NCI-H1417 treated with DMSO at 0.1 percent for 48 hours (cell line): ENCODE measurements around the gene LDB1.

Experiments
- DNase-seq: peaks from one replicate; lab custom pipeline; 2025; lab: John Stamatoyannopoulos, UW

LDB1 gene

DNA sequence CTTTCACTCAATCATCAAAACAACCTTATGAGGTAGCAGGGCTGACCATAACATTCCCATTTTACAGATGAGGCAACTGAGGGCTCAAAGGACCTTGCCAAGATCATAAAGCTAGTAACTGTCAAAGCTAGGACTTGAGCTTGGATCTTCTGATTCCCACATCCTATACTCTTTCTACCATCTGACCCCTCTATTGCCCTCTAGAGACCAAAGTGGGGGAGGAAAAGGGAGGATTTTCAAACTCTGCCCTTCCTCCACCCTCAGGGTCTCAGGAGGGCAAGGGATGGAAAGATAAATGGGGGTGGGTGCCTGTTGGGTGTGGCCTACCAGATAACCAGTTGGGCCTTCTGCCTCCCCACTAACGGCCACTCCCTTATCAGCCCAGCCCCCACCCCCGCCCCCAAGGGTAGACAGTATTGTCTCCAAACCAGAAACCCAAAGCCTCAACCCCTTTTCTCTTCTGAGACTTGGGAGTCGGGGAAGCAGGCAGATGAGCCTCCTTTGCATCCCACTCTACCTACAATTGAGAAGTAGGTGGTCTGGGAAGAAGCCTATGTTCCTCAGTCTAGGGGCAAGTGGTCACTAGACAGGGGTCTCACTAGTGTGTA lies 7.9 kb downstream of the LDB1 start:
- DNase-seq: no peak

DNA sequence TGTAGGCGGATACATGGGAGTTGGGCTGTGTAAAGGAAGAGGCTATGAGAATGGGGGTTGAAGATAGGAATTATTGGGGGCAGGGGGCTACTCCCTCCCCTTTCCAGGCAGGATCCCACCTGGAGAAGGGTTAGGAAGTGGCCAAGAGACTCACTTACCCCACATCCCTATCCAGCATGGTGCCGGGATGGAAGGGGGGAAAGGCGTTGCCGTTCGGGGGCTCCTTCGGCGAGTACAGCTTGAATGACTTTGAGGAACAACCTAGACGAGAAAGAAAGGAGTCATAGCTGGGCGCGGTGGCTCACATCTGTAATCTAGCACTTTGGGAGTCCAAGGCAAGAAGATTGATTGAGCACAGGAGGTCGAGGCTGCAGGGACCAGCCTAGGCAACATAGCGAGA lies 8.9 kb downstream of the LDB1 start:
- DNase-seq: no peak

DNA sequence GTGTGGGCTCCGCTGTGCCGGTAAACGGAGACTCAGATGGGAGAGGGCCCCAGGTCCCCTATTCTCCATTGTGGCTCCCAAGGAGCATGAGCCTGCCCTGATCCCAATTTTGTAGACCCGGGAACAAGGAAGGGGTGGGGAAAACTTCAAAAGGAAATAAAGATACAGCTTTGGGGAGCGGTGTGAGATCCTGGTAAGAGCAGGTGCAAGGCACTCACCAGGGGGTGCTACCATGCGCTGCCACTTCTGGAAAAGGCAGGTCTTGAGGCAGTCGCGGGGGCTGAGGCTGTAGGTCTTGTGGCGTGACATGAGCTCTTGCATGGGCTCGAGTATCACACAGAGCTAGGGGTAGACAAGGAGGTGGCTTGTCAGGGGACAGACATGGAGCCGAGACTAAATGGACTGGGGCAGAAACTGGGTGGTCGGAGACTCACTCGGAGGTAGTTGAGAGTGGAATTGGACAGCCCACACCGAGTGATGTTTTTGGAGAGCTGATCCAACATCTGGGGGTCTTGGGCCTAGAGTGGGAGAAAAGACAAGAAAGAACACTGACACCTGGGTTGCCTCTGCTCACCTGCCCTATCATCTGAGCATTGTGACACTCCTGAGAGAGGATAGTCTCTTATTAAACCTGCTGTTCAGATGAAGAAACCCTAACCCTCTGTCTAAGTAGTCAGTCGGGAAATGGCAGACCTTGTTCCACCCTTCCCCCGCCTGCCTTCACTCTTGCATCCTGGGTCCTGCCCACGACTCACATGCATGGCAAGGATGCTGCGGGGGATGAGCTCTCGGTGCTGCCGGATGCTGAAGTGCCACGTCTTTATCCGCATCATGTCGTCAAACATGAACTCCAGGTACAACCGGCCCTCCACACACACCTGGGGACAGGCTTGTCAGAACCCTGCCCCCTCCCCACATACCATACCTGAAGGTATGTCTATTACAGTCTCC lies 10.7 kb downstream of the LDB1 start:
- no peak for DNase-seq

DNA sequence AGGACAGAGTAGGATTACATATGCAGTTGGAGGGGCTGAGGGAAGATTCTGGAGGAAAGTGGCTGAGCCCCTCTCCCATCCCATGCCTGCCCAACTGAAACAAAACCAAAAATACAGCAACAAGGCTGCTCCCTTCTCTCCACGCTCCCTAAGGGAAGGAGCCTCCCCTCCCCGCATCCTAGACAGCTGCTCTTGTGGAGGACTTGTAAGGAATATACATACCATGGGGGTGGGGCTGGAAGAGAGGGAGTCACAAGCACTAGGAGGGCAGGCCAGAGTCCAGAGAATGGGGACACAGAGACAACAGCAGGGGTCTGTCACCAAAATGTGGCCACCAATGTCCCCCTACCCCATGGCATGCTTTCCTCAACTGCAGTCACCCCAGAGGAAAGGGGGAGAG lies 13.2 kb downstream of the LDB1 start:
- no peak for DNase-seq

DNA sequence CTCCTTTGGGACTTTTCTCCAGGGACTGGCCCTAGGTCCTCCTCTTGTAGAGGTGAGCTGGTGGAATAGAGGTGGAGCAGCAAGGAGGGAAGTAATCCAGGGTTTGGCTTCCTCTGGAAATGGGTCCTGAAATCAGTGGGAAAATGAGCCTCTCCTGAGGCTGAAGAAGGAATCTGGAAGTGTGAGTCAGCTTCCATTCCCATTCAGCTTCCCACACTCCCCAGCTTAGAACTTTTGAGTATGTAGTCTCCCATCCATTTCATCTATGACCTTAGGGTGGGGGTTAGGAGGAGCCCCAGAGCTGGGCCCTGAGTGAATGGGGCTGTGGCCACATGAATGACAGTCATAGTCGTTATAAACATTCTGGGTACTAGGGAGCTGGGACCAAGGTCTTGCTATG lies 17.7 kb downstream of the LDB1 start:
- DNase-seq: no peak

DNA sequence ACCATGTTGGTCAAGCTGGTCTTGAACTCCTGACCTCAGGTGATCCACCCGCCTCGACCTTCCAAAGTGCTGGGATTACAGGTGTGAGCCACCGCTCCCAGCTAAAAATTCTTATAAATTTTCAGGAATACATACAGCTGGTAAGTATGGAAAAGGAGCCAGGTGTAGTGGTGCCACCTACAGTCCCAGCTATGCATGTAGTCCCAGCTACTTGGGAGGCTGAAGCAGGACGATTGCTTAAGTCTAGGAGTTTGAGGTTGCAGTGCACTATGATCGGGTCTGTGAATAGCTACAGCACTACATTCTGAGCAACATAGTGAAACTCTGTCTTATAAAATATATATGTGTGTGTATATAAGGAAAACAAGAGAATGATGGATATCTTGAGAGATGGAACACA lies 19.0 kb downstream of the LDB1 start:
- DNase-seq: no peak

DNA sequence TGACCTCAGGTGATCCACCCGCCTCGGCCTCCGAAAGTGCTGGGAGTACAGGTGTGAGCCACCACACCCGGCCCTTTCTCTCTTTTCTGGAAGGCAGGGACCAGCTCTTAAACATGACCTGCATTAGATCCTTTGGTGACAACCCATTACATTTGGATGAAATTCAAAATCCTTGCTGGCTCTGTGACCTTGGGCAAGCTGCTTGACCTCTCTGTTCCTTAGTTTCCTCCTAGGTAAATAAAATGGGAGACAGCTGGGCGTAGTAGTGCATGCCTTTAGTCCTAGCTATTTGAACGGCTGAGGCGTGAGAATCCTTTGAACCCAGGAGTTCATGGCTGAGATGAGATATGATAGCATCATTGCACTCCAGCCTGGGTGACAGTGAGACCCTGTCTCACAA lies 23.7 kb downstream of the LDB1 start:
- no peak for DNase-seq

DNA sequence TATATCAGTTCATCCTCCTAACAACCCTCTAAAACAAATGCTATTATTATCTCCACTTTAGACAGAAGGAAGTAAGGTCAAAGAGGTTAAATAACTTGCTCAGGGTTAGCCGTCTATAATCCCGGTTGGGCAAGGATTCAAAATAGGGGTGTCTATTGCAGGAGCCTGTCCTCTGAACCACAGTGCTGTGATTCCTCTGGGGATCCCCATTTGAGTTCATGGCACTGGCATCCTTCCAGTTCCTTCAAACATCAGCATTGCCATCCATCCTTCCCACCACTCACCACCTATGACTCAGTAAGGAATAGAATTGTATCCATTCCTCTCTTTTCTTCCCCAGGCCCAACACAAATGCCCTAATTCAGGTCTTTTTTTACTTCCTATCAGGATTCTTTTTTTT lies 29.4 kb downstream of the LDB1 start:
- no peak for DNase-seq

DNA sequence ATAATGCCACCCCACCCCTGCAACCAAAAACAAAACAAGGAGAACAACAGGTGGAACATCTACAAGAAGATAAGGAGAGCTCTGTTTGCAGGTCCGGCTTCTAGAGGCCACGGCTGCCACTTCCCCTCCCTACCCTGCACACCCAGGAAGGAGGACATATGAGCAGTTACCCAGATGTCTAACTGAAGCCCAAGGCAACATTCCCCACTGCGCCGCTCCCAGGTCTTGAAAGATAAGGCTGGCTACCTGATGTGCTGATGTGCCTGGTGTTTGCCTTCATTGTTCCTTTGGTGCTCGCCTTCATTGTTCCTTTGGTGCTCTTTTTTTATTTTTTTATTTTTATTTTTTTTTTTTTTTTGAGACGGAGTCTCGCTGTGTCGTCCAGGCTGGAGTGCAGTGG lies 34.0 kb downstream of the LDB1 start:
- DNase-seq: no peak

DNA sequence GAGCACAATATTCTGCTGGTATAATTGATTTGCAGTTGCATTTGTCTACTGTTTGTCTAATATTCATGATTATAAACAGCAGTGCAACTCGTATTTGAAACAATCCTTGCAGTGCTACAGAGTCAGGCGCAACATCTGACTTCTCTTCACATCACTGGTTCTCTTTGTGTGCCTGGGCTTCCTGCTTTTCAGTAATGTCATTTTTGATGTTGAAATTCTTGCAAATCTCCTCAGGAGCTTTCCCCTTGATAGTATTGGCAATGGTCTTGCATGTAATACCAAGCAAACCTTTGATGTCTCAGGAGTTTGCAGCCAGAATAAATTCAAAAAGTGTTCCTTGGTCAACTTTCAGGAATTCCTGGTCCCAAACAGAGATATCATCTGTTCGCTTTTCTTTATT lies 34.8 kb downstream of the LDB1 start:
- no peak for DNase-seq

DNA sequence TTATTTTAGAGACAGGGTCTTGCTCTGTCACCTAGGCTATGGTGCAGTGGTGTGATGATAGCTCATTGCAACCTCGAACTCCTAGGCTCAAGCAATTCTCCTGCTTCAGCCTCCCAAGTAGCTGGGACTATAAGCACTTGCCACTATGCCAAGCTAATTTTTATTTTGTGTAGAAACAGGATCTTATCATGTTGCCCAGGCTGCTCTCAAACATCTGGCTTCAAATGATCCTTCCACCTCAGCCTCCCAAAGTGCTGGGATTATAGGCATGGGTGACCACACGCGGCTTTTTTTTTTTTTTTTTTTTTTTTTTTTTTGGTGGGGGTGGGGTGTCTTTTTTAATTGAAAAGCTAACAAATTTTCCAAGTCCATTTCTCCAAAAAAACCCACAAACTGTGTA lies 36.6 kb downstream of the LDB1 start:
- no peak for DNase-seq

DNA sequence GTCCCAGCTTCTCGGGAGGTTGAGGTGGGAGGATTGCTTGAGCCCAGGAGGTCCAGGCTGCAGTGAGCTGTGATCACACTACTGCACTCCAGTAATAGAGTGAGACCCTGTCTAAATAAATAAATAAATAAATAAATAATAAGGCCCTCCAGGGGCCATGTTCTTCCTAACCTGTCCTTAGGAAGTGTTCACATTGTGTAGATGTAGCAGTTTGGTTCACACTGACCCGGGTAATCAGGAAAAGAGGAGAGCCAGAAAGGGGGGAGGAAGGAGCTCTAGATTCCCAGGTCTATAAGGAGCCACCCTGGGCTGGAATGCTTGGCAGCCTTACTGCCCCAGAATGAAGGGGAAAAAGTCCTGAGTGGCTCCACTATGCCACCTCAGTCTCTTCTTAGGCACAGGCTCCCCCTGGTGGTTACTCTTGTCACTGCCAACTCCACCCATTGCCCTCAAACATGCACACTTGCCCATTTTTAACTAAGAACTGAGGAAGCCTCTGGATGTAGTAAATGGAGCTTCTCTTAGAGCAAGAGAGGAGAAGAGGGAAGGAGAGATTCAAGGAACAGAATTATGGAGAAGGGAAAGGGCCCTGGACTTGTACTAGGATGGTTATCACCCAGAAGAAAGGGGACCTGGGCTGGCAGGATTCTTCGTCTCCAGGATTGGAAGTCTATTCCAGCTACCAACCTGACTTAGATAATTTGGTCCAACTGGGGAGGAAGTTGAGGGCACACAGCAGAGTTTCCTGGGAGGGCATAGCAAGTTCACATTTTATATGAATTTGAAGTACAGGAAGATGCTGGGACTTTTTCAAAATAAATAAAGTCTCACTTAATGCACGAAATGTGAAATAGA lies 47.3 kb downstream of the LDB1 start:
- no peak for DNase-seq

DNA sequence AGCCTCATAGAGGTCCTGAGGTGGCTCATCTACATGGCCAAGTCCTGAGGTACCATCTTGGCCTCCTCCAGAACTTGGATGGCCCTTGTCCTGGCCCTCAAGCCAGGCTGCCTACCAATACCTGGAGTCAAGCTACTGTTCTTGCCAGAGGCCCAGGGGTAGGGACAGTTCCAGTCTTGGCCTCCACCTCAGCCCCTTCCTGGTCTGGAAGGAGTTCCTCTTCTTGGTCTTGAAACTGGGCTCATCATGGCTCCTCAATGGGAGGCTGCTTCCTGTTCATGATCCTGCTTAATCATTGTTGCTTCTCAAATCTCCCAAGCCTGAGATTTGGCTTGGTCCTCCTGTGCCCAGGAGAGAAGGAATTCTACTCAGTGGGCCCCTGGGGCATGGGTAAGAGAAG lies 51.1 kb downstream of the LDB1 start:
- no peak for DNase-seq

DNA sequence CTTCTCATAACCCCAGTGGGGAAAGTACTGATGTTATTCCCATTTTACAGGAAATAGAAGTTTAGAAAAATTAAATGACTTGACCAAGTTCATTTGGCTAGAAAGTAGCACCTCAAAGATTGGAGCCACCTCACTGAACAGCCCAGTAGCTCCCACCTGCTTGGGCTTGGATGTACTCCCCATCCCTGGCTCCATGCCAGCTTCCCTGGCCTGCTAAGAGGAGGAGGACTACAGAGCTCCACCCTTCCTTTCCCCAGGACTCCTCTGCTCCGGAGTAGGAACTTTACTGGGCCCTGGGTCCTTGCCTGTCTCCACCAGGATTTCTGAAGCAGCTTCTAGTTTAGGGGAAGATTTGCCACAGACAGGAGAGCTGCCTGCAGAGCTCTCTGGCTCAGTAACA lies 52.0 kb downstream of the LDB1 start:
- DNase-seq: no peak

DNA sequence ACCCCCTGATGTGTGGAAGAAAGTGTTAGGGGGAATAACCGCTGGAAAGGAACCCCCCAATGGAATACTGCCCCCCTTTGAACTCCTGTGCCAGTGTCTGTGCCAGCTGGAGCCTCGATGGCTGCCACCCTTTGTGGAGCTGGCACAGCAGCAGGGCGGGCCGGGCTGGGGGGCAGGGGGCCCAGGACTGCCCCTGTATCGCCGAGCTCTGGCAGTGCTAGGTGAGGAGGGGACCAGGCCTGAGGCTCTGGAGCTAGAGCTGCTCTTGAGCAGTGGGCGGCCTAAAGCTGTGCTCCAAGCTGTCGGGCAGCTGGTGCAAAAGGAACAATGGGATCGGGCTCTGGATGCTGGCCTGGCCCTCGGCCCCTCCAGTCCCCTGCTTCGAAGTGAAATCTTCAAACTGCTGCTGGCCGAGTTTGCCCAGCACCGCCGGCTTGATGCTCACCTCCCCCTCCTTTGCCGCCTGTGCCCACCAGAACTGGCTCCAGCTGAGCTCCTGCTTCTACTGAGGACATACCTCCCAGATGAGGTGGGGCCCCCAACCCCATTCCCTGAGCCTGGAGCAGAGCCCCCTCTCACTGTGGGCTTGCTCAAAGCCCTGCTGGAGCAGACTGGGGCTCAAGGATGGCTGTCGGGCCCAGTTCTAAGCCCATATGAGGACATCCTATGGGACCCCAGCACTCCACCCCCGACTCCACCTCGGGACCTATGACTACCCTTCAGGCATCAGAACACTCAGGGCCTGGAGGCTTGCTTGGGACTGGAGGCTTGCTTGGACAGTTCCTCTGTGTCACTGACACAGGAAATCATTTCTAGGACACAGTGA lies 52.9 kb downstream of the LDB1 start:
- DNase-seq: no peak

DNA sequence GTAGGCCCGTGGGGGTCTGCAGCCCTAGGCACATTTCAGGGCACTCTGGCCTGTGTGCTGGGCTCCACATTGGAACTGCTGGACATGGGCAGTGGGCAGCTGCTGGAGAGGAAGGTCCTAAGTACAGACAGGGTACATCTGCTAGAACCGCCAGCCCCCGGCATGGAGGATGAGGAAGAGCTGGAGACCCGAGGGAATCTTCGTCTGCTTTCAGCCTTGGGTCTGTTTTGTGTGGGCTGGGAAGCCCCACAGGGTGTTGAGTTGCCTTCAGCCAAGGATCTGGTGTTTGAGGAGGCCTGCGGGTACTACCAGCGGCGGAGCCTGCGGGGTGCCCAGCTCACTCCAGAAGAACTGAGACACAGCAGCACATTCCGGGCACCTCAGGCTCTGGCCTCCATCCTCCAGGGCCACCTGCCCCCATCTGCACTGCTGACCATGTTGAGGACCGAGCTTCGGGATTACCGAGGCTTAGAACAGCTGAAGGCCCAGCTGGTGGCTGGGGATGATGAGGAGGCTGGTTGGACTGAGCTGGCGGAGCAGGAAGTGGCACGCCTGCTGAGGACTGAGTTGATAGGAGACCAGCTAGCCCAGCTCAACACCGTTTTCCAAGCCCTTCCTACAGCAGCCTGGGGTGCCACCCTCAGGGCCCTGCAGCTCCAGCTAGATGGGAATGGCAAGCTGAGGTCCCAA lies 53.6 kb downstream of the LDB1 start:
- DNase-seq: no peak

DNA sequence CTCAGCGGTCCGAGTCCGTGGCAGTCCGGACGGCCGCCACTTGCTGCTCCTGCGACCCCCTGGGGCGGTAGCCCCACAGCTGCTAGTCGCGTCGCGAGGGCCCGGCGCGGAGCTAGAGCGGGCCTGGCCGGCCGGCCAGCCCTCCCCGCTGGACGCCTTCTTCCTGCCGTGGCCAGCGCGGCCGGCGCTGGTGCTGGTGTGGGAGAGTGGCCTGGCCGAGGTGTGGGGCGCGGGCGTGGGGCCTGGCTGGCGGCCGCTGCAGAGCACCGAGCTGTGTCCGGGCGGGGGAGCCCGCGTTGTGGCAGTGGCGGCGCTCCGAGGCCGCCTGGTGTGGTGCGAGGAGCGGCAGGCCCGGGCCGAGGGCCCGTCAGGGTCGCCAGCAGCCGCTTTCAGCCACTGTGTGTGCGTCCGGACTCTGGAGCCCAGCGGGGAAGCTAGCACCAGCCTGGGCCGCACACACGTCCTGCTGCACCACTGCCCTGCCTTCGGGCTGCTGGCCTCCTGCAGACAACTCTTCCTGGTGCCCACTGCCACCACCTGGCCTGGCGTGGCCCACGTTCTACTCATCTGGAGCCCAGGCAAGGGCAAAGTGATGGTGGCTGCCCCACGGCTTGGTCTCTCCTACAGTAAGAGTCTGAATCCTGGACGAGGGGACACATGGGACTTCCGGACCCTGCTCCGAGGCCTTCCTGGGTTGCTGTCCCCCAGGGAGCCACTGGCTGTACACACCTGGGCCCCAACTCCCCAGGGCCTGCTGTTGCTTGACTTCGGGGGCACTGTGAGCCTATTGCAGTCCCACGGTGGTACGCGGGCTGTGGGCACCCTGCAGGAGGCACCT lies 54.4 kb downstream of the LDB1 start:
- DNase-seq: no peak

DNA sequence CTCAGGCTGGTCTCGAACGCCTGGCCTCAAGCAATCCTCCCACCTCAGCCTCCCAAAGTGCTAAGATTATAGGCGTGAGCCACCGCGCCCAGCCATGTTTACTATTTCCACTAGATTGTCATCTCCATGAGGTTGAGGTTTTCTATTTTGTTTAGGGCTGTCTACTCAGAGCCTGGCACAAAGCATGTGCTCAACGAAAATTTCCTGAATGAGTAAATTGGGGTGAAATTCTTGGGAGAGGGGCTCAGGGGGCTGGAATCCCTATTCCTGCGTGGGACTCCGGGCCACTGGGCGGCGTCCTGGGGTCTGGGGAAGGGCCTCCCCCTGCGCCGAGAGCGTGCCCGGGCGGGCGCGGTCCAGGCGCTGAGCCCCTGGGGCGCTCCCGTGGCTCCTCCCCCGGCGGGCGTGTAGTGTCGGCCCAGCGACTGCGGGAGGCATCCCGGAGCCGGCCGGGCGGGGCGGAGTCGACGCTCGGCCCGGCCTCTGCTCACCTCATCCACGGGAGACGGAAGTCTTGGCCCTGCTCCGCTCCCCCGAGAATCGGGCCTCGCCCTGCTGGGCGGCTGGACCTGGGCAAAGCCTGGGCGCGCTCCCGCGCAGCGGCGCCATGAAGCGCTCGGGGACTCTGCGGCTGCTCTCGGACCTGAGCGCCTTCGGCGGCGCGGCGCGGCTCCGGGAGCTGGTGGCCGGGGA lies 55.2 kb downstream of the LDB1 start, which contains the start of gene HPS6:
Gene HPS6 (plus strand): TSS at position 482 of the 693 bp plus-strand sequence. CDS start 126 bp downstream, at position 608.
- DNase-seq: no peak

DNA sequence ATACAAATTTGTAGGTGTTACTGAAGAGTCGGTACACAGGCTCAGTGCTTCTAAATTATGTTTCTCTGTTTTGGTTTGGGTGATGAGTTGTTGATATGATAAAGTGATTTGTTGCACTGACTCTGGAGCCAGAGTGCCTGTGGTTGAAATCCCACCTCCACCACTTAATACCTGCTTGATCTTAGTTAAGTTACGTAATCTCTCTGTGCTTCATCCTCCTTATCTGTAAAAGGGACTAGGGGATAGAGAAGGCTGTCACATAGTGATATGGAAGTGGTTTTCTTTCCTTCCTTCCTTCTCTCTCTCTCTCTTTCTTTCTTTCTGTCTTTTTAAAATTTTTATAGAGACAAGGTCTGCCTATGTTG lies 55.7 kb downstream of the LDB1 start:
- no peak for DNase-seq

DNA sequence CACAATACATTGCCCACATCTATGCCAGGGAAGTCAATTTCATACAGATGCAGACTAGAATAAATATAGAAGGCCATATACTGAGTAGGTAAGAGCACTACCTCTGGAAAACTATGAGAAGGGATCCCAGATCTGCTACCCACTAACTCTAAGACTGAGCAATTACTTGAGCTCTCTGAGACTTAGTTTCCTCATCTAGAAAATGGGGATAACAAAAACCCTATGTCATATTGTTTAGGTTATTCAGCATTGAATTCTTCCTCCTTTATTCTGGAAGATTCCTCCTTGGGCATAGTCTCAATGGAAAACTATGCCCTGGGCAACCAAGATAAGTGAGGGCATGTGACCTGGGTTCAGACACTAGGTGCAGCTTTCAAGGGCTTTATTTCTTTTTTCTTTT lies 60.2 kb downstream of the LDB1 start:
- DNase-seq: no peak
